Mononuclear cell (primary cell): ENCODE measurements around the gene OR8B4. TPM values are rescaled to one million over a fixed set of nuclear protein-coding genes. Genes with fewer than 3 reads are reported as not detected.
"Not testable (repeated sequence)": the region's sequence is repeated elsewhere in the genome, so short reads cannot be mapped to it uniquely, and the experiment has no call there.

Experiments
- H3K27me3 ChIP-seq: 2 replicates; pipeline ENCODE4 v1.6.0; 2011; ENCODE audit warnings: low read length, control low read depth; ENCODE audit not compliant: insufficient read depth
- H3K4me1 ChIP-seq: 2 replicates; pipeline ENCODE4 v1.5.1; 2011; ENCODE audit warnings: mild to moderate bottlenecking, low read length, control low read depth; ENCODE audit not compliant: insufficient read depth
- H3K4me3 ChIP-seq: 2 replicates; pipeline ENCODE4 v1.5.1; 2011; ENCODE audit warnings: mild to moderate bottlenecking, low read length, moderate library complexity
- H3K9me3 ChIP-seq: 2 replicates; pipeline ENCODE4 v1.5.1; 2011; ENCODE audit warnings: low read depth, mild to moderate bottlenecking, control low read depth, low read length
- total RNA-seq: library from RNA; depleted of rRNA; stranded (reverse); fragments of >200 nt; gene quantifications from one replicate; pipeline ENCODE4 v1.2.3, GENCODE V29; 2012

The OR8B4 gene
- total RNA-seq, 1 donor, result not detected

- Histone ChIP-seq H3K9me3 (no peaks in the 10 kb centered on the region), H3K4me1 (no peaks in the 10 kb centered on the region), H3K4me3 (no peak overlapping the region), H3K27me3 (no peaks in the 10 kb centered on the region)
These were observed 16.4 kb upstream of the OR8B4 start for GRCh38 chr11:124441081-124441480.

- Histone ChIP-seq H3K4me1 (no peaks in the 10 kb centered on the region), H3K9me3 (no peaks in the 10 kb centered on the region), H3K27me3 (no peaks in the 10 kb centered on the region), H3K4me3 (no peak overlapping the region)
These were observed 15.9 kb upstream of the OR8B4 start for GRCh38 chr11:124440608-124441007.

DNA sequence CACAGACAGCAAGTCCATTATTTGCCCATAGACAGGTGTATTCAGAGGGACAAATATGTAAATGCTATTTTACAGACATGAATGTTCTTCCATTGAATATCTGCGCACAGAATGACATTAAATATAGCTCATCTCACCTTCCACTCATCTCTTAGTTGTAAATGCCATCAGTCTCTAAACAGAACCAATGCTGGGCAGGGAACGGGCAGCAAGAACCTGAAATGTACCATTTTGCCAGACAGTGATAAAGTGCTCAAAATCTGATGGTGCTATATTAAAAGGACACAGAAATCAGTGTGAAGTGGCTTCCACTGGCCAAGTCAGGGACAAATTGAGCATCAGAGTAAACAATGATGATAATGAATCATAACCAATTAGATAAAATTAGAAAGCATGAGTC lies 10.0 kb upstream of the OR8B4 start:
- H3K27me3 ChIP-seq, result no peaks in the 10 kb centered on the region
- no peaks in the 10 kb centered on the region for H3K9me3 ChIP-seq
- H3K4me1 ChIP-seq, result no peaks in the 10 kb centered on the region
- no peak overlapping the region for H3K4me3 ChIP-seq

DNA sequence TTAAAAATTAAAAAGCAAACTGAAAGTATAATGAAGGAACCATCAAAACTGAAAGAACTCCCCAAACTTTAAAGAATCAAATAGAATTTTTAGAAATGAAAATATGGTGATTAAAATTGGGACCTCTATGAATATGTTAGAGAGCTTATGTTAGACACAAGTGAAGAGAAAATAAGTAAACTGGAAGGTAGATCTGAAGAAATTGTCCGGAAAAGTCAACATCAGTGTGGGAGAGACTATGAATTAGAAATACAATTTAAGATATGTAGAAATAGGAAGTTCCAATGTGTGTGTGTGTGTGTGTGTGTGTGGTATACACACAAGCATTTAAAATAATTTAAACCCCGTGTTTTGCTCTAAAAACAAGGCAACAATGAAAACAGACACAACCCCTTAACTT lies 4.9 kb upstream of the OR8B4 start:
- Histone ChIP-seq H3K4me3 (no peak overlapping the region), H3K4me1 (no peaks in the 10 kb centered on the region), H3K9me3 (no peaks in the 10 kb centered on the region), H3K27me3 (no peaks in the 10 kb centered on the region)

GRCh38 chr11:124421043-124421442 lies 3.6 kb downstream of the OR8B4 start:
- Histone ChIP-seq H3K9me3 (no peaks in the 10 kb centered on the region), H3K27me3 (no peaks in the 10 kb centered on the region), H3K4me1 (no peaks in the 10 kb centered on the region), H3K4me3 (no peak overlapping the region)

DNA sequence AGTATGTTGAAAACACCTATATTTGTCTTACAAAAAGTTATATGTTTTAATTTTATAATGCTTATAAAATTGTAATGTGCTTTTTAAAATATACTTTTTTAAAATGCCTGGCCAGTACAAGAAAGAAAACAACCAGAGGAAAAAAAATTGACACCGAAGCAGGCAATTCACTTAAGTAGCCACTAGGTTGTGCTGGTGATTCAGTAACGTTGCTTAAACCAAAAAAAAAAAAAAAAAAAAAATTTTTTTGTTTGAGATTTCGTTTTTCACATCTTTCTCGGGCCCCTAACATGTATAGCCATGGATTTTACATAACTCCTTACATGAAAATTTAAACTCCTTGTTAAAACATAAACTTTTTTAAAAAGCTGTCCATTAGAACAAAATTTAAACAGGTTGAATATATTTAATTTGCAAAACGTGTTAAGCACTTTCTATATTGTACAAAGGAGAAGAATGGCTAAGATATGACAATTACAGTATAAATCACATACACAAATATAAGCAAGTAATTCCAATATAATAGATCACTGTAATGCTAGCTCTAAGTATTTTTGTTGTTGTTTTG lies 9.2 kb downstream of the OR8B4 start:
- H3K4me3 ChIP-seq, result no peak overlapping the region
- no peaks in the 10 kb centered on the region for H3K4me1 ChIP-seq
- no peaks in the 10 kb centered on the region for H3K9me3 ChIP-seq
- H3K27me3 ChIP-seq, result peaks cover under 1% of the 10 kb centered on the region

DNA sequence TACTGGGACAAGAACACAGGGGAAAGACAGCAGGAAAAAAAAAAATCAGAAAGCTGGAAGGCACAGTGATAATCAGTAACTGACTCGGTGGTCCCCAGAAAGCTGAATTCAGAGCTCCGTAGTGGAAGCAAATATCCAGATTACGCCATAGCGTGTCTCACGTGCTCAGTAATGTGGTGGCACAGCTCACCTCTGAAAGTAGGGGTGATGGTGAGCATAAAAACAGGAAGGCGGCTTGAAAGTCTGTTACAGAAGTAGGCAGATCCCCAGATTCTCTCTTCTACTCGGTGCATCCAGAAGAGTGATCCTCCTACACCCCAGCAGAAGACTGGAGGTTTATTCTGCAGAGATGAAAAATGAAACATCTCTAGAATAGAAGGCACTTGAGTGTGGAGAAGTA lies 14.8 kb downstream of the OR8B4 start:
- H3K4me3 ChIP-seq, result no peak overlapping the region
- H3K9me3 ChIP-seq, result no peaks in the 10 kb centered on the region
- no peaks in the 10 kb centered on the region for H3K4me1 ChIP-seq
- H3K27me3 ChIP-seq, result peaks cover 12% of the 10 kb centered on the region

DNA sequence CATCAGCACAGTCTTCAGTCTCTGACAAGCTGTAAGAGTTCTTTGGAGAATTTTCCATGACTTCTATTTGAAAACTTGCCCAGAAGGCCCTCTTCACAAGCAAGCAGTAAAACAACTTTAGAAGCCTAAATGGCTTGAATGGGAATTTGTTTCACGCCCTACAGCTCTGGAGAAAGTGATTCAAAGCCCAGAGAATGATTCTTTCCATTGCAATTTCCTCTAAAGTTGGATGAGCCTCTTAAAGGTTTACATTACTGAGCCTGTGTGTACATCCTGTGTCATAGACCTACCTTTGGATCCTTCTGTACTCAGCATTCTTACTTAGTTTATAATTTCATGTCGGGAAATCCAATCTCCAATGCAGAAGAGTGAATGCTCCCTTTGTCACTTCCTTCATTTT lies 19.1 kb downstream of the OR8B4 start:
- Histone ChIP-seq H3K4me1 (no peaks in the 10 kb centered on the region), H3K4me3 (no peak overlapping the region), H3K9me3 (no peaks in the 10 kb centered on the region), H3K27me3 (peaks cover 12% of the 10 kb centered on the region)

- not testable (repeated sequence) for H3K4me1 ChIP-seq, H3K4me3 ChIP-seq, H3K27me3 ChIP-seq, H3K9me3 ChIP-seq
These were observed 21.5 kb downstream of the OR8B4 start for GRCh38 chr11:124403186-124403585.

DNA sequence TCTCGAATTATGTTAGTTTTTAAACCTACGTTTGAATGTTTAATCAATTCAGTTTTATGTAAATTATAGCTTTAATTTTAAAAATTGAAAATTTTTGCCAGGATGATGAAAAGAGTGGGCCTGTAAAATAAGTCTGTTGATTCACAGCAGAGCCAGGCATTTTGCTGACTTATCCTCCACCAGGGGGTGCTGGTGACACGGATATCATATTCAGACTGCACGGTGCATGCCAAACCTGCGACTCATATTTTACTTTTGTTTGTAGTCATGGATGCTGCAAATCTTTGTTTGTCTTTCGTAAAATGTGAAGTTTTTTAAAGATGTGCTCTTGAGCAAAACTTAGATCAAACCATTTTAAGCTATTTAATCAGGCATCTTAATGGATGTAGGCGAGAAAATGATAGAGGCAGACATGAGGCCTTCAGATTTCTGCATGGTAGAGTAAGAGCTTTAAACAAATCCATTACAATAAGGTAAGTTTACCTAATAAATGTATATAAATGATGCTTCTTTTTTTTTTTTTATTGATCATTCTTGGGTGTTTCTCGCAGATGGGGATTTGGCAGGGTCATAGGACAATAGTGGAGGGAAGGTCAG lies 22.2 kb downstream of the OR8B4 start:
- H3K4me1 ChIP-seq, result no peaks in the 10 kb centered on the region
- H3K27me3 ChIP-seq, result peaks cover 3% of the 10 kb centered on the region
- H3K9me3 ChIP-seq, result no peaks in the 10 kb centered on the region
- H3K4me3 ChIP-seq, result no peak overlapping the region

DNA sequence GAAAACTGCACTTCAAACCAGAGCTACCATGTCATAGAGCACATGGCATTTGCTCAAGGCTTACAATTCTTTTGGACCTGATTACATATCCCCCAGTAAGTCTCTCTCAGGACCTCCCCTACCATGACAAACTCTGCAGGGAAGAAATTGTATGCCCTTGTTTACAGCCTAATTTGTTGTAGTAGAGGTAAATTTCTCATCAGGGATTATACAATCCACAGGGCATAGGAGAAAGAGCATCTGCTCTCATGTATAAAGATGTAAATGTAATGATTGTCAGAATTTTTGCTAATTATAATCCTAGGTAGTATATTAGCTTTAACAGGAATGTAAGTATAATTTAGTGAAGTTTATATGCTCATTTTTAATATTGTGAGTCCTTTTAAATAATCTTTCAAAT lies 25.7 kb downstream of the OR8B4 start, which contains the start of gene OR8B3:
Gene OR8B3, minus strand, starts transcription at position 101 of the 400 bp plus-strand sequence. CDS start 1,673 bp downstream, outside the sequence.
- H3K4me3 ChIP-seq, result no peak within 1 kb of the TSS
- no peaks in the 10 kb centered on the region for H3K4me1 ChIP-seq
- no peaks in the 10 kb centered on the region for H3K9me3 ChIP-seq
- no peaks in the 10 kb centered on the region for H3K27me3 ChIP-seq

- H3K27me3 ChIP-seq, H3K9me3 ChIP-seq, H3K4me3 ChIP-seq, H3K4me1 ChIP-seq: not testable (repeated sequence)
These were observed 27.8 kb downstream of the OR8B4 start for GRCh38 chr11:124396847-124397246.

DNA sequence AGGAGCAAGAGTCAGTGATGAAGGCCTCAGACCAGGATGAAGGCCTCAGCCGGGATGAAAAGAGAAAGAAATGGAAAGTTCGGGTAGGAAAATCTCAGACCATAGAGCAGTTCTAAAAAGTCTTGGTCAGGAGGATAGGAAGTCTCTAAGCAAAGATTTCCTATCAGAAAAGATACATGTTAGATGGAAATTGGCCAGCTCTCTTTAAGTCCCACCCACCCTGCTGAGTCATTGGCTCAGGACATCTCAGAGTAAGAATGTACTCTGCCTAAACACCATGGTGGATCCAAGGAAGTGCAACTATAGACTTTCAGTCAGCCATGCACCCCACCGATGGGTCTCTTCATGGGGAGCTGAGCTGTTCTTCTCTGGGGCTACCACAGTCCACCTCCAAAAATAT lies 30.3 kb downstream of the OR8B4 start:
- H3K27me3 ChIP-seq, result peaks cover 2% of the 10 kb centered on the region
- H3K4me1 ChIP-seq, result no peaks in the 10 kb centered on the region
- H3K9me3 ChIP-seq, result no peaks in the 10 kb centered on the region
- no peak overlapping the region for H3K4me3 ChIP-seq

DNA sequence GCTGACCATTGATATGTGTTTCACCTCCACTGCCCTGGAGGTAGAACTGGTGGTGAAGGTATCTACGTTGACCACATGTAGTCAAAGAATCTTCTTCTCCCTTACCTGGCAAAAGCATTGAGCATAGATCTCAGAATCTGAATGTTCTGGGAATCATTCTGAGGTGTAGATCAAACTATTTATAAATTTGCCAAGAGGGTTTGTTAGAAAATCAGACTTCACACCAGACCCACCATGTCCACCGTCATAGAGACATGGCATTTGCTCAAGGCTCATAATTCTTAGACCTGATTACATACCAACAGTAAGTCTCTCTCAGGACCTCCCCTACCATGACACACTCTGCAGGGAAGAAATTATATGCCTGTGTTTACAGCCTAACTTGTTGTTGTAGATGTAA lies 40.3 kb downstream of the OR8B4 start, which contains the start of gene OR8B2:
Gene OR8B2, minus strand, starts transcription at position 101 of the 400 bp plus-strand sequence. CDS start 1,156 bp downstream, outside the sequence.
- H3K4me1 ChIP-seq, result no peaks in the 10 kb centered on the region
- no peaks in the 10 kb centered on the region for H3K27me3 ChIP-seq
- H3K9me3 ChIP-seq, result no peaks in the 10 kb centered on the region
- no peak within 1 kb of the TSS for H3K4me3 ChIP-seq

- H3K9me3 ChIP-seq, H3K4me3 ChIP-seq, H3K4me1 ChIP-seq, H3K27me3 ChIP-seq: not testable (repeated sequence)
These were observed 41.8 kb downstream of the OR8B4 start for GRCh38 chr11:124382857-124383256.

- Histone ChIP-seq H3K4me3 (no peak overlapping the region), H3K9me3 (no peaks in the 10 kb centered on the region), H3K4me1 (no peaks in the 10 kb centered on the region), H3K27me3 (no peaks in the 10 kb centered on the region)
These were observed 44.1 kb downstream of the OR8B4 start for GRCh38 chr11:124380585-124380984.
